Ascending aorta (tissue), 2 donors: ENCODE measurements around the gene ZNF689. TPM values are rescaled to one million over a fixed set of nuclear protein-coding genes. Genes with fewer than 3 reads are reported as not detected.

Experiments used
- DNase-seq, 2 donors: peaks; one replicate each; pipeline ENCODE4 v3.0.0-alpha.2; 2019; ENCODE audit warnings: low spot score in 2 of 2
- H3K27ac ChIP-seq, 2 donors: fragments of 200-600 bp; sonication (generic); one replicate each; pipeline ENCODE4 v1.5.1; 2016 to 2017; ENCODE audit warnings: mild to moderate bottlenecking in 1 of 2
- H3K27me3 ChIP-seq: fragments of 200-600 bp; sonication (generic); one replicate; pipeline ENCODE4 v1.5.1; 2017
- H3K36me3 ChIP-seq, 2 donors: fragments of 200-600 bp; sonication (generic); one replicate each; pipeline ENCODE4 v1.5.1; 2016
- H3K4me1 ChIP-seq, 2 donors: fragments of 200-600 bp; sonication (generic); one replicate each; pipeline ENCODE4 v1.5.1; 2016 to 2017; ENCODE audit warnings: mild to moderate bottlenecking in 1 of 2
- H3K4me3 ChIP-seq, 2 donors: fragments of 200-600 bp; sonication (generic); one replicate each; pipeline ENCODE4 v1.5.1; 2016 to 2017; ENCODE audit warnings: mild to moderate bottlenecking in 1 of 2
- H3K9me3 ChIP-seq, 2 donors: fragments of 200-600 bp; sonication (generic); one replicate each; pipeline ENCODE4 v1.5.1; 2016
- CTCF ChIP-seq, 3 experiments: fragments of 200-600 bp in 2 of 3; fragments of 450-650 bp in 1 of 3; sonication (generic) in 2 of 3; IDR thresholded peaks; one replicate each; pipeline ENCODE4 v1.5.1; 2016 to 2019; ENCODE audit warnings: antibody characterized with exemption in 3 of 3, mild to moderate bottlenecking in 1 of 3, moderate library complexity in 1 of 3
- intact Hi-C: fragments of 100-400 bp; cut with DNase I; formaldehyde crosslinking; loops from one replicate; pipeline ENCODE4 v1.15.1; 2023
- total RNA-seq: library from RNA; depleted of rRNA; stranded (reverse); fragments of >200 nt; gene quantifications from one replicate; pipeline ENCODE4 v1.1.0, GENCODE V29; 2016

ZNF689 gene
- total RNA-seq, 1 donor from 2014 or later, result 7.0 TPM

- no peaks in the 10 kb centered on the region for H3K27me3 ChIP-seq
- peaks cover 17 to 34% of the 10 kb centered on the region in 2 donors for H3K36me3 ChIP-seq
- no peak overlapping the region for H3K27ac ChIP-seq
- DNase-seq, result no peak
- H3K4me3 ChIP-seq, result no peak overlapping the region
- intact Hi-C loops, result no loop called here
- peaks cover 8 to 9% of the 10 kb centered on the region in 2 donors for H3K4me1 ChIP-seq
- TF ChIP-seq CTCF (IDR thresholded peaks at IDR 0.05), result no peak
- H3K9me3 ChIP-seq, result no peaks in the 10 kb centered on the region
Observed at GRCh38 chr16:30552956-30553355, 57.2 kb downstream of the ZNF689 start.

Other genes starting within 250 kb of the ZNF689 start
- 20.9 TPM for gene TBC1D10B, start 239.9 kb downstream of the ZNF689 start, total RNA-seq
- not detected for gene MYL11, start 235.6 kb downstream of the ZNF689 start, total RNA-seq
- gene SEPTIN1, start 227.8 kb downstream of the ZNF689 start, total RNA-seq, result not detected
- 25.1 TPM for gene ZNF48, start 215.0 kb downstream of the ZNF689 start, total RNA-seq
- gene ZNF771, start 202.8 kb downstream of the ZNF689 start, total RNA-seq, result 49.6 TPM
- 7.2 TPM for gene DCTPP1, start 180.4 kb downstream of the ZNF689 start, total RNA-seq
- gene SEPHS2, start 164.5 kb downstream of the ZNF689 start, total RNA-seq, result 22.8 TPM
- gene ITGAL, start 137.6 kb downstream of the ZNF689 start, total RNA-seq, result 0.11 TPM
- 18.9 TPM for gene ZNF768, start 83.8 kb downstream of the ZNF689 start, total RNA-seq
- 19.6 TPM for gene ZNF747, start 75.5 kb downstream of the ZNF689 start, total RNA-seq
- gene ZNF764, start 52.0 kb downstream of the ZNF689 start, total RNA-seq, result 10.9 TPM
- 11.3 TPM for gene ZNF688, start 38.7 kb downstream of the ZNF689 start, total RNA-seq
- 12.1 TPM for gene ZNF785, start 24.7 kb downstream of the ZNF689 start, total RNA-seq
- 124 TPM for gene PRR14, start 40.6 kb upstream of the ZNF689 start, total RNA-seq
- gene FBRS, start 48.0 kb upstream of the ZNF689 start, total RNA-seq, result 26.8 TPM
- gene SRCAP, start 88.8 kb upstream of the ZNF689 start, total RNA-seq, result 24.5 TPM
- 78.8 TPM for gene PHKG2, start 138.0 kb upstream of the ZNF689 start, total RNA-seq
- not detected for gene CFAP119, start 151.7 kb upstream of the ZNF689 start, total RNA-seq
- 66.3 TPM for gene RNF40, start 151.9 kb upstream of the ZNF689 start, total RNA-seq
- gene ZNF629, start 176.8 kb upstream of the ZNF689 start, total RNA-seq, result 12.3 TPM